HFFc6 (cell line): ENCODE data around the gene PHTF2. TPM values are rescaled to one million over a fixed set of nuclear protein-coding genes. Genes with fewer than 3 reads are reported as not detected.

Experiments used
- DNase-seq: peaks from one replicate; pipeline ENCODE4 v3.0.0-alpha.2; 2018
- H3K27ac Mint-ChIP-seq: 2 replicates; pipeline ENCODE4 v1.8.0; 2020; ENCODE audit warnings: mild to moderate bottlenecking, mixed read lengths
- H3K27me3 Mint-ChIP-seq: 2 replicates; pipeline ENCODE4 v1.8.0; 2021; ENCODE audit warnings: mild to moderate bottlenecking, moderate library complexity, mixed read lengths; ENCODE audit not compliant: insufficient read depth
- H3K36me3 Mint-ChIP-seq: 2 replicates; pipeline ENCODE4 v1.8.0; 2021; ENCODE audit warnings: low read depth, mixed read lengths
- H3K4me1 Mint-ChIP-seq: 2 replicates; pipeline ENCODE4 v1.8.0; 2020; ENCODE audit warnings: low read depth, mixed read lengths
- H3K4me3 Mint-ChIP-seq: 2 replicates; pipeline ENCODE4 v1.8.0; 2020; ENCODE audit warnings: mild to moderate bottlenecking, moderate library complexity, mixed read lengths
- H3K9me3 Mint-ChIP-seq: 2 replicates; pipeline ENCODE4 v1.8.0; 2020; ENCODE audit warnings: mild to moderate bottlenecking, mixed read lengths
- total RNA-seq, 6 experiments: library from RNA; stranded (reverse); fragmentation: NEBNext Ultra II Directional; extraction: Animal tissue kit (Norgen Biotek cat#: 25700); gene quantifications; 2 replicates in 1 of 6; 3 replicates in 5 of 6; pipeline ENCODE4 v1.2.3, GENCODE V29; 2021
- TF ChIP-seq, protein P1 (sequence below): fragments of 200-600 bp; sonication (generic); IDR thresholded peaks from 2 replicates; pipeline ENCODE4 v1.5.0; 2021; ENCODE audit warnings: antibody characterized with exemption, mild to moderate bottlenecking

PHTF2 gene
- total RNA-seq, 6 experiments from 2014 or later, result 59.8 to 83.2 (median 71.9) TPM

- no peak for DNase-seq
- TF ChIP-seq, protein P1, sequence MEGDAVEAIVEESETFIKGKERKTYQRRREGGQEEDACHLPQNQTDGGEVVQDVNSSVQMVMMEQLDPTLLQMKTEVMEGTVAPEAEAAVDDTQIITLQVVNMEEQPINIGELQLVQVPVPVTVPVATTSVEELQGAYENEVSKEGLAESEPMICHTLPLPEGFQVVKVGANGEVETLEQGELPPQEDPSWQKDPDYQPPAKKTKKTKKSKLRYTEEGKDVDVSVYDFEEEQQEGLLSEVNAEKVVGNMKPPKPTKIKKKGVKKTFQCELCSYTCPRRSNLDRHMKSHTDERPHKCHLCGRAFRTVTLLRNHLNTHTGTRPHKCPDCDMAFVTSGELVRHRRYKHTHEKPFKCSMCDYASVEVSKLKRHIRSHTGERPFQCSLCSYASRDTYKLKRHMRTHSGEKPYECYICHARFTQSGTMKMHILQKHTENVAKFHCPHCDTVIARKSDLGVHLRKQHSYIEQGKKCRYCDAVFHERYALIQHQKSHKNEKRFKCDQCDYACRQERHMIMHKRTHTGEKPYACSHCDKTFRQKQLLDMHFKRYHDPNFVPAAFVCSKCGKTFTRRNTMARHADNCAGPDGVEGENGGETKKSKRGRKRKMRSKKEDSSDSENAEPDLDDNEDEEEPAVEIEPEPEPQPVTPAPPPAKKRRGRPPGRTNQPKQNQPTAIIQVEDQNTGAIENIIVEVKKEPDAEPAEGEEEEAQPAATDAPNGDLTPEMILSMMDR, result no peak
- H3K27me3 Mint-ChIP-seq, result no peaks in the 10 kb centered on the region
- peaks cover 5% of the 10 kb centered on the region; the same call in 1 of the 2 replicates for H3K36me3 Mint-ChIP-seq
- no peak overlapping the region for H3K4me3 Mint-ChIP-seq
- H3K4me1 Mint-ChIP-seq, result peaks cover 19% of the 10 kb centered on the region
- H3K27ac Mint-ChIP-seq, result no peak overlapping the region
- H3K9me3 Mint-ChIP-seq, result no peaks in the 10 kb centered on the region
Observed at GRCh38 chr7:77912293-77912692, 113.7 kb downstream of the PHTF2 start.

DNA sequence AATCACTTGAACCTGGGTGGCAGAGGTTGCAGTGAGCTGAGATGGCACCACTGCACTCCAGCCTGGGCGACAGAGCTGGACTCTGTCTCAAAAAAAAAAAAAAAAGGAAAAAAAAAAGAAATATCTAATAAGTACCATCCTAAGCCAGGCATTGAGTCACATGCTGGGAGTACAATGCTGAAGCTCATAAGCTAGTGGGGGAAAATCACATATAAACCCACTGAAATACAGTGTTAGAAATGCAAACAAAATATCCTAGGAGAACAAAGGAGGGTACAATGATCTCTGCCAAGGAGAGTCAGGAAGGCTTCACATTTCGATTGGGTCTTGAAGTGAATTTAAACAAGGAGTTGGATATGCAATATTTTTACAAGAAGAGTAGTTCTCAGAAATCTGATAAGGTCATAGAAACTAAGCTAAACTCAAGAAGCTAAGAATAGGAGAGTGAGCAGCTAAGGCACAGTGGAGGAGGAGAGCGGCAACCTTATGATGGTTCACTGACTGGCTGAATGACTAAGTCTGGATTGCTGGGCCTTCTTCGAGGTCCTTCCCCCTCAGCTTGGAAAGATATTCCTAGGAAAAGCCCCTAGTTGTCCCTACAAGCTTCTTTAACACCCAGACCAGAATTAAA is 115.5 kb downstream of the PHTF2 start:
- Mint-ChIP-seq H3K27me3 (no peaks in the 10 kb centered on the region), H3K27ac (peak overlapping the region; percentile 52), H3K9me3 (no peaks in the 10 kb centered on the region), H3K4me1 (peaks cover 19% of the 10 kb centered on the region), H3K4me3 (no peak overlapping the region), H3K36me3 (peaks cover 5% of the 10 kb centered on the region; the same call in 1 of the 2 replicates)
- no peak for DNase-seq
- TF ChIP-seq, protein P1, result no peak

GRCh38 chr7:77917500-77918262 is 119.1 kb downstream of the PHTF2 start:
- Mint-ChIP-seq H3K36me3 (peaks cover 9% of the 10 kb centered on the region; the same call in 1 of the 2 replicates), H3K27ac (no peak overlapping the region), H3K9me3 (no peaks in the 10 kb centered on the region), H3K27me3 (no peaks in the 10 kb centered on the region), H3K4me3 (no peak overlapping the region), H3K4me1 (peaks cover 13% of the 10 kb centered on the region)
- TF ChIP-seq, protein P1, result no peak
- no peak for DNase-seq

DNA sequence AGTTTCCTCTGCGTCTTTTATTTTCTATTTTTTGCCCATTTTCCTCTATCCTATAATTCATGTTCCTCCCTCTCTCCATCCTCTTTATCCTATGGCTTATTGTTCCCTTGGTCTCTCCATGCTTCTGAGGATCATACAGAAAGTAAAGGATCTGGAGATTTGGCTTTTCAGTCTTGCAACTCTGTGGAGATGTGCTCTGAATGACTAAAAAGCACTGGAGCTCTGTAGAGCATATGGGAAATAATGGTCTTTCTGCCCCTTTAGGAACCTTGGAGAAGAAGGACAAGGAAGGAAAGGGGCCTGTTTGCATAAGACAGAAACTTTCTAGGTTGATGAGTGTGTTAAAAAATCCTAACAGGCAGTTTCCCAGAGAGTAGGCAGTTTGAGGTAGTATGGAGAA is 120.1 kb downstream of the PHTF2 start:
- Mint-ChIP-seq H3K4me3 (no peak overlapping the region), H3K27ac (no peak overlapping the region), H3K4me1 (peaks cover 13% of the 10 kb centered on the region), H3K9me3 (no peaks in the 10 kb centered on the region), H3K27me3 (no peaks in the 10 kb centered on the region), H3K36me3 (peaks cover 14% of the 10 kb centered on the region)
- DNase-seq, result no peak
- TF ChIP-seq, protein P1, result no peak

DNA sequence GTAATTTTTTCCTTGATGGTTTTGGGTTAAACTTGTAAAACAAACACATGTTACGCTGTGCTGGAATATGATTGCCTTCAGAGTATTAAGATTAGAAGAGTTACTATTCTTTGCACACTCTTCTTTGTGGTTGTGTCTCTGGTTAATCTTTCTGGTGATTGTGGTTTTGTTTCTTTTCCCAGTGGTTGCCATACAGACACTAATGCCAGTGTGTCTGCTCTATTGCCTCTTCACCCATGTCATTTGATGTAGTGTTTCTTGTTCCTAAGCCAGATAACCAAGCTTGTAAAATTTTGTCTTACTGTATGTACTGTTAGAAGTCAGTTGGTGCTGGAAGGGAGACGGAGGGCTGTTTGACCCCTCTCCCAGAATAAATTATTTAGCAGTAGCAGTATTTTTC is 124.8 kb downstream of the PHTF2 start:
- Mint-ChIP-seq H3K36me3 (peaks cover 15% of the 10 kb centered on the region; the same call in 1 of the 2 replicates), H3K4me3 (no peak overlapping the region), H3K27ac (no peak overlapping the region), H3K27me3 (no peaks in the 10 kb centered on the region), H3K4me1 (peaks cover 10% of the 10 kb centered on the region), H3K9me3 (no peaks in the 10 kb centered on the region)
- TF ChIP-seq, protein P1, result no peak
- no peak for DNase-seq
